ENCODE measurements around the gene CD1D. TPM values are rescaled to one million over a fixed set of nuclear protein-coding genes. Genes with fewer than 3 reads are reported as not detected.

Gene CD1D
- total RNA-seq, 4 donors from 2014 or later: 11.6 to 34.7 (median 16.4) TPM

- H3K27ac ChIP-seq: no peak overlapping the region
These were observed 19.2 kb downstream of the CD1D start for GRCh38 chr1:158199849-158200248.

GRCh38 chr1:158200527-158200926 lies 19.8 kb downstream of the CD1D start:
- no peak for TF ChIP-seq POLR2A (IDR thresholded peaks at IDR 0.05)
- no peak for TF ChIP-seq CTCF (IDR thresholded peaks at IDR 0.05)
- H3K4me3 ChIP-seq: no peak overlapping the region
- no peaks in the 10 kb centered on the region for H3K9me3 ChIP-seq
- no peaks in the 10 kb centered on the region for H3K27me3 ChIP-seq
- H3K36me3 ChIP-seq: no peaks in the 10 kb centered on the region
- DNase-seq: no peak
- no peak overlapping the region for H3K27ac ChIP-seq
- H3K4me1 ChIP-seq: no peaks in the 10 kb centered on the region

More at GRCh38 chr1:158199849-158200248, 19.2 kb downstream of the CD1D start:
- H3K9me3 ChIP-seq: no peaks in the 10 kb centered on the region
- no peak for DNase-seq
- no peaks in the 10 kb centered on the region for H3K4me1 ChIP-seq
- no peak overlapping the region for H3K4me3 ChIP-seq
- no peaks in the 10 kb centered on the region for H3K36me3 ChIP-seq
- TF ChIP-seq POLR2A (IDR thresholded peaks at IDR 0.05) (no peak), CTCF (IDR thresholded peaks at IDR 0.05) (no peak)
- no peaks in the 10 kb centered on the region for H3K27me3 ChIP-seq

- H3K9me3 ChIP-seq: no peaks in the 10 kb centered on the region
- no peak overlapping the region for H3K27ac ChIP-seq
- no peaks in the 10 kb centered on the region for H3K36me3 ChIP-seq
- no peaks in the 10 kb centered on the region for H3K27me3 ChIP-seq
- no peak overlapping the region for H3K4me3 ChIP-seq
- H3K4me1 ChIP-seq: no peaks in the 10 kb centered on the region
- TF ChIP-seq POLR2A (IDR thresholded peaks at IDR 0.05) (no peak), CTCF (IDR thresholded peaks at IDR 0.05) (peak; percentile 65 to 89 (median 76))
- peak in 2 of 3 donors; percentile 26 to 57 for DNase-seq
These were observed 23.2 kb downstream of the CD1D start for GRCh38 chr1:158203693-158204457.

GRCh38 chr1:158204458-158204827 lies 23.7 kb downstream of the CD1D start:
- no peaks in the 10 kb centered on the region for H3K4me1 ChIP-seq
- H3K36me3 ChIP-seq: no peaks in the 10 kb centered on the region
- H3K4me3 ChIP-seq: no peak overlapping the region
- no peaks in the 10 kb centered on the region for H3K27me3 ChIP-seq
- TF ChIP-seq POLR2A (IDR thresholded peaks at IDR 0.05) (no peak), CTCF (IDR thresholded peaks at IDR 0.05) (no peak)
- no peak overlapping the region for H3K27ac ChIP-seq
- no peaks in the 10 kb centered on the region for H3K9me3 ChIP-seq
- no peak for DNase-seq

GRCh38 chr1:158208586-158209116 lies 28.0 kb downstream of the CD1D start:
- Histone ChIP-seq H3K4me1 (no peaks in the 10 kb centered on the region), H3K4me3 (no peak overlapping the region), H3K36me3 (no peaks in the 10 kb centered on the region), H3K27me3 (no peaks in the 10 kb centered on the region), H3K27ac (no peak overlapping the region), H3K9me3 (no peaks in the 10 kb centered on the region)
- DNase-seq: no peak
- TF ChIP-seq CTCF (IDR thresholded peaks at IDR 0.05): no peak
- TF ChIP-seq POLR2A (IDR thresholded peaks at IDR 0.05): no peak

Data from Peyer's patch (tissue), 4 donors.